Lower leg skin (tissue), 4 donors: ENCODE data around the gene GAS7. TPM values are rescaled to one million over a fixed set of nuclear protein-coding genes. Genes with fewer than 3 reads are reported as not detected.
A peak's percentile ranks its signal among the peaks of the same experiment; 100 is the strongest.
"Not testable (repeated sequence)": the region's sequence is repeated elsewhere in the genome, so short reads cannot be mapped to it uniquely, and the experiment has no call there.

Source experiments
- DNase-seq, 2 donors: peaks; one replicate each; pipeline ENCODE4 v3.0.0-alpha.2; 2019; ENCODE audit warnings: low spot score in 2 of 2
- H3K4me3 ChIP-seq: fragments of 200-600 bp; sonication (generic); 2 replicates; pipeline ENCODE4 v1.5.1; 2017; ENCODE audit warnings: mild to moderate bottlenecking, low read depth; ENCODE audit not compliant: poor library complexity, severe bottlenecking
- POLR2A ChIP-seq, 2 donors: fragments of 450-650 bp; IDR thresholded peaks; one replicate each; pipeline ENCODE4 v1.6.1; 2016 to 2017; ENCODE audit warnings: antibody characterized with exemption in 2 of 2, mild to moderate bottlenecking in 1 of 2, moderate library complexity in 1 of 2
- WGBS, 2 donors: methylation state at CpG; one replicate each; pipeline ENCODE4 v1.1.5; 2018; 5-methylcytosine and 5-hydroxymethylcytosine counted together
- intact Hi-C: fragments of 100-400 bp; cut with DNase I; formaldehyde crosslinking; loops from one replicate; pipeline ENCODE4 v1.15.0; 2023; ENCODE audit warnings: low total_unique reads
- total RNA-seq, 4 donors: library from RNA; depleted of rRNA; stranded (reverse); fragments of >200 nt; gene quantifications; one replicate each; pipeline ENCODE4 v1.1.0, GENCODE V29; 2016
- TF ChIP-seq, protein P1 (sequence below), 3 donors: fragments of 450-650 bp; IDR thresholded peaks; one replicate each; pipeline ENCODE4 v1.5.1; 2016; ENCODE audit warnings: antibody characterized with exemption in 3 of 3, mild to moderate bottlenecking in 3 of 3, moderate library complexity in 2 of 3

The GAS7 gene
- total RNA-seq, 4 donors from 2014 or later = 97.8 to 148 (median 117) TPM

DNA sequence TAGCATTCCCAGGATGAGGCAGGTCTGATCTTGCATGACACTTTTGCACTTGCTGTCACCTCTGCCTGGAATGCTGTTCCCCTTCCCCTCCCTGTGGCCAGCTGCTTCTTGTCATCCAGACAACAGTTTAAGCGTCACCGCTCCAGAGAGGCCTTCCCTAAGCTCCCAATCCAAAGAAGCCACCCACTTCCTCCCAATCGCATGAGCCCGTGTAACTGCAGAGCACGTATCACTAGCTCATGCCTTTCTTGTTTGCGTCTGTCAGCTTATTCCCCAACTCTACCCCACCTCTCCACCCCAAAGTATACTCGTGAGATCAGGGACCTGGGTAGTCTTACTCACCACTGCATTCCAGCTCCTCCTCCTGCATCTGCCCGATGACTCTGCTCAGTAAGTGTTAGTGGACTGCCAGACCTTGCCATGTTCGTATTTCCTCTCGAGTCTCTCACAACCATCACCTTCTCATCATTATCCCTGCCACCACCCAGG is 92.8 kb downstream of the GAS7 start:
- no peak overlapping the region for H3K4me3 ChIP-seq
- TF ChIP-seq, protein P1, sequence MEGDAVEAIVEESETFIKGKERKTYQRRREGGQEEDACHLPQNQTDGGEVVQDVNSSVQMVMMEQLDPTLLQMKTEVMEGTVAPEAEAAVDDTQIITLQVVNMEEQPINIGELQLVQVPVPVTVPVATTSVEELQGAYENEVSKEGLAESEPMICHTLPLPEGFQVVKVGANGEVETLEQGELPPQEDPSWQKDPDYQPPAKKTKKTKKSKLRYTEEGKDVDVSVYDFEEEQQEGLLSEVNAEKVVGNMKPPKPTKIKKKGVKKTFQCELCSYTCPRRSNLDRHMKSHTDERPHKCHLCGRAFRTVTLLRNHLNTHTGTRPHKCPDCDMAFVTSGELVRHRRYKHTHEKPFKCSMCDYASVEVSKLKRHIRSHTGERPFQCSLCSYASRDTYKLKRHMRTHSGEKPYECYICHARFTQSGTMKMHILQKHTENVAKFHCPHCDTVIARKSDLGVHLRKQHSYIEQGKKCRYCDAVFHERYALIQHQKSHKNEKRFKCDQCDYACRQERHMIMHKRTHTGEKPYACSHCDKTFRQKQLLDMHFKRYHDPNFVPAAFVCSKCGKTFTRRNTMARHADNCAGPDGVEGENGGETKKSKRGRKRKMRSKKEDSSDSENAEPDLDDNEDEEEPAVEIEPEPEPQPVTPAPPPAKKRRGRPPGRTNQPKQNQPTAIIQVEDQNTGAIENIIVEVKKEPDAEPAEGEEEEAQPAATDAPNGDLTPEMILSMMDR (IDR thresholded peaks at IDR 0.05) = no peak
- TF ChIP-seq POLR2A (IDR thresholded peaks at IDR 0.05) = no peak
- 24 to 32% methylated on average over 10 of the region's 10 CpGs for WGBS, 2 donors
- intact Hi-C loops = no loop called here
- DNase-seq = no peak

DNA sequence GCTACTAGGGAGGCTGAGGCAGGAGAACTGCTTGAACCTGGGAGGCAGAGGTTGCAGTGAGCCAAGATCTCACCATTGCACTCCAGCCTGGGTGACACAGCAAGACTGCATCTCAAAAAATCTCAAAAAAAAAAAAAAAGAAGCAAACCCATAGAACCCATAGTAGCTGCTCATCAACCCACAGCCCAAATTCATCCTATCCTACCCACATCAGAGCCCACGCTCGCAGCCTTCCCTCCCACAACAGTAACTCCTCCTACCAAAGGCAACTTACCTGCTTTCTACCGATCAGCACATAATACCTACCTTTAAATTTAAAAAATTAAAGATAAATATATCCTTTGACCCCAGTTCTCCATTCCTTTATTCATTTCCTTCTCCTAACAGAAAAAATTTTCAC is 94.7 kb downstream of the GAS7 start:
- H3K4me3 ChIP-seq = no peak overlapping the region
- WGBS, 2 donors = 92 to 99% methylated on average over 3 of the region's 3 CpGs
- intact Hi-C loops = no loop called here
- TF ChIP-seq, protein P1 (IDR thresholded peaks at IDR 0.05) = no peak
- TF ChIP-seq POLR2A (IDR thresholded peaks at IDR 0.05) = no peak
- no peak for DNase-seq

DNA sequence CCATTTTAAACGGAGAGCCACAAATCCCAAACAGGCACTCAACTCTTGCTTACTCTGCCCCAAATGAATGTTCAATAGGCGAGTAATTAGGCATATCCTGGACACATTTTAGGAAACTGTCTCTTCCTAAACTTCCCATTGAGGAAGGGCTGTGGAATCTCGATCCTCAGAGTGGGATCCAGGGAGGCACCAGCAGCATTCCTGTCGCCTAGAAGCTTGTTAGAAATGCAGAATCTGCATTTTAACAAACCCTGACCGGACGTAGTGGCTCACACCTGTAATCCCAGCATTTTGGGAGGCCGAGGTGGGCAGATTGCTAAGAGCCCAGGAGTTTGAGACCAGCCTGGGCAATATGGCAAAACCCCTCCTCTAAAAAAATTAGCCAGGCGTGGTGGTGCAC is 95.6 kb downstream of the GAS7 start:
- intact Hi-C loops = no loop called here
- WGBS, 2 donors = 79 to 90% methylated on average over 8 of the region's 8 CpGs
- no peak for TF ChIP-seq POLR2A (IDR thresholded peaks at IDR 0.05)
- TF ChIP-seq, protein P1 (IDR thresholded peaks at IDR 0.05) = no peak

DNA sequence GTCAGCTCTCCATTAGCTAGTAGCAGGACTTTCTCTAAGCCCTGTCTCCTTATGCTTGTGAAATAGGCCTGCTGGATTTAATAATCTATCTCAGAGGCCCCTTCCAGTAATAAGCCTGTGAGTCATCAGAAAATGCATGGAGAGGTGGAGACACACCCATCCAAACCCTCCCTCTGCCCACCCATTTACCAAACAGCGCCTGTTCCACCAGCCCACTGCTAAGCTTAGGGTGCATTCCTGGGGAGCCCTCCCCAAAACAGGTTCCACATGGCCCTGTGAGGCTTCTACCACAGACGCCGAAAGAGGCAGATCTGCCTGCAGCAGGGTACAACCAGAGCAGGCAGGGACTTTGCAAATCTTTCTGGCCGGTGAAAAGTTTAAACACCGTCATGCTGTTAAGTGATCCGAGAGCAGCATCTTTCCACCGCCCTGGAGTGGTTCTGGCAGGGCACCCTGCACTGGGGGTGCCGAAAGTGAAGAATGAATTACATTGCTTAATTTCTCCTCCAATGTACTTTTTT is 99.3 kb downstream of the GAS7 start:
- TF ChIP-seq, protein P1 (IDR thresholded peaks at IDR 0.05) = no peak
- TF ChIP-seq POLR2A (IDR thresholded peaks at IDR 0.05) = no peak
- H3K4me3 ChIP-seq = no peak overlapping the region
- 52 to 58% methylated on average over 8 of the region's 8 CpGs for WGBS, 2 donors
- intact Hi-C loops = no loop called here
- DNase-seq = peak in 1 of 2 donors; percentile 87

More for the DNA sequence above, 95.6 kb downstream of the GAS7 start:
- DNase-seq = no peak
- no peak overlapping the region for H3K4me3 ChIP-seq

DNA sequence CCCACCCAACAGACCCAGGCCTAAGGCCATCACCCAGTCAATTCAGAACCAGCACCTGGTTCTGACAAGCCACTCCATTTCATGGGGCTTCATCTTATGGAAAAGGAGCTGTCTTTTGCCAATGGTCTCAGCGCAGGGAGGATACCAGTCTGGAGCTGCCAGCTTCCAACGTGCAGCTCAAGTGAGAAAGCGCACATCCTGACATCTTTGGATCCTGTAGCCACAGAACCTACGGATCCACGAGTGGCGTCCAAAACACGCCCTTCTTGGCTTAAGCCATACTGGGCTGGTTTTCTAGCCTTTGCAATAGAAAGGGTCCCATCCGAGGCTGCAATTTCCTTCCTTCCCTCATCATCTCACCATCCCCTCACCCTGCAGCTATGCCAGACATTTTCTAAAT is 101.8 kb downstream of the GAS7 start:
- TF ChIP-seq, protein P1 (IDR thresholded peaks at IDR 0.05) = no peak
- TF ChIP-seq POLR2A (IDR thresholded peaks at IDR 0.05) = no peak
- intact Hi-C loops = no loop called here
- peak in 1 of 2 donors; percentile 62 for DNase-seq
- H3K4me3 ChIP-seq = no peak overlapping the region
- 64 to 83% methylated on average over 7 to 8 of the region's 8 CpGs for WGBS, 2 donors

GRCh38 chr17:10095295-10095694 is 103.1 kb downstream of the GAS7 start:
- DNase-seq, intact Hi-C loops, H3K4me3 ChIP-seq: not testable (repeated sequence)
- 69 to 76% methylated on average over 8 of the region's 8 CpGs for WGBS, 2 donors
